ENCODE results near the gene LTBP2.

LTBP2 gene

DNA sequence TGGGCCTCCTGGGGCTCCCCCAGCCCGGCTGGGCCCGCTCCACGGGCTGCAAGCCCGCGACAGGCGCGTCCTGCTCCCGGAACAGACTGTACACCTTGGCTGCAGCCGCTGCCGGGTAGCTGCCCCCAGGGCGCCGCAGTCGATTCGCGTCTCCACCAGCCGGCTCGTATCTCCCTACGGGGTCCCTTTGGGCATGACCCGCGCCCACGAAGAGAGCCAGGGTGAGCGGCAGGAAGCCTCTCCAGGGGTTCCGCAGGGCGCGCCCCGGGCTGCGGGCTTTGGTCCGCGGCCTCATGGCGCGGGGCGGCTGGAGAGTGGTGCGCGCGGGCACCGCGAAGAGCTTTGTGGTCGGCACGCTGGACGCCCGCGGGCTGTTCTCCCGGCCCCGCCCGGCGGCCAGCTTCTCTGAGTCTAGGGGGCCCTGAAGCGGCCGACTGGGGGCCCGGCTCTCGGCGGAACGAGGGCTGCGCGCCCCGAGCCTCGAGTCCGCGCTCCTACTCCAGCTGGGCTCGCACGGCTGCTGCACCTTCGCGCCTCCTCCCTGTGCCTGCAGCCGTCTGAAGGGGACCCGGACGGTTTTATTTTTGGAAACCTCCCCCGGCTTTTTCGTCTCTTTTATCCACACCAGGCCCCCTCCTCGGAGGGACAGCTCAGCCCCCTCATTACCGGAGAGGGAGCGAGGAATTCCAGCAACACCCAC is at the start of gene LTBP2:
Gene LTBP2 (minus strand): TSS at position 588 of the 700 bp plus-strand sequence. CDS start 293 bp downstream, at position 295.
- no peak for DNase-seq

DNA sequence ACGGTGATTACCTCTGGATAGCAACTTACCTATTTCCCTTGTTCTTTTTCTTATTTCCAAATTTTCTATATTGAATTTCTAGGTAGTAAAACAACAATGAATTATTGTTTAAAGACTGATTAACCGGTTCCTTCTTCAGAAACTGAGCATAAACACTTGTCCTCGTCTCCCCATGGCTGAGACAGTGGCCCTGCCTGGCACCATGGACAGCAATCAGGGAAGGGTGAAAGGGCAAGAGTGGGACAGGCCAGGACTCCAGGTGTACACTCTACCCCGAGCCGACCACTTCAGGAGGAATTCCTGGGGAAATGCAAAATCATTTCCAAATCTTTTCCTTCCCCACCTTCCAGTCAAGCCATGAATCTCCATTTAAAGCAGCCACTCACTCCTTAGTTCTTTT is 48.8 kb upstream of the LTBP2 start:
- DNase-seq = no peak

DNA sequence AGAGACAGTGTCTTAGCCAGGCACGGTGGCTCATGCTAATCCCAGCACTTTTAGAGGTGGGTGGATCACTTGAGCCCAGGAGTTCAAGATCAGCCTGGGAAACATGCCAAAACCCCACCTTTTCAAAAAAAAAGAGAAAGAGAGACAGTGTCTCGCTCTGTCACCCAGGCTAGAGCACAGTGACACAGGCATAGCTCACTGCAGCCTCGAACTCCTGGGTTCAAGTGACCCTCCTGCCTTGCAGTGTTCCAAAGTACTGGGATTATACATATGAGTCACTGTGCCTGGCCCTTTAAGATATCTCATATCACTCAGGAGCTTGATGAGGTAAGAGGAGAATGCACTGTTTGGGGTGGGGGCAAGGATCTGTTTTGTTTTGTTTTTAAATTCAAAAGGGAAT is 48.1 kb upstream of the LTBP2 start:
- no peak for DNase-seq

DNA sequence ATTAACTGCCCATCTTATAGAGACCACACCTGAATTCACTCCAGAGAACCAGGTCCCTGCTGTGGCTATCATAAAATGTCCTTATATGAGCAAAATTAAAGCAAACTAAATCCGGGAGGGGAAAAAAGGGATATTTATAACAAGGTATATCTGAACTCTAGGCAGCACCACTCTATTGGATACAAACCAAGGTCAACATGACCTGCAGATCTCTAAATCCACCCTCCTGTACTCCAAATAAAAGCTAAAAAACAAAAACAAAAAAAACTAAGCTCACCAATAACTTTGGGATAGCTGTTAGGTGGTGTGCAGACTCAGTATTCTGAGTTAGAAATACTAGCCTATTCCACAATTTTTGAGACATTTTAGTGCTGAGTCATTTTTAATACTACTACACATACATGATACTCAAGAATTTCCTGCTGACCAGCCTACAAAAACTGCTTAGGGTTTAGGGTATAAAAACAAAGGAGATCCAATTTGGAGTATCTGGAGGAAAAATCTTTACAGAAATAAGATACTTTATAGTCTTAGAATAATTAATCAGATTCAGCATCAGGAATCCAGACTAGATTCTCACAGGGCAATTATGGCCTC is 46.6 kb upstream of the LTBP2 start:
- no peak for DNase-seq

DNA sequence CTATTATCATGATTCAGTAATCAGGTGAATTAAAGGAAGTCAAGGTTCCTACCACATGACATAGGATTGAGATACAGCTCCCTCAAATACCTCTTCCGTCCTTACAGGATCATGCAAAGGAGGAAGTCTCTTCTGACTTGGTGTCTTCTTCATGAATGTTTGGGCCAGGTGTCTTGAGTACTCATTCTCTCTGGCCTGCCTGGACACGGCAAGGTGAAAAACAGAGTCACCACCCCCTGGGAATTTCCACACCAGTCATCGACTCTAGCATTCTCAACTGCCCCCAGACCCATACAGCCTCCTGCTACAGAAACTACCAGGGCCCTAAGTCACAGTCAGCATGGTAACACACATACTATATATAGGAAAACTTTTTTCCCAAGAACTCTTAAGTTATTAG is 44.9 kb upstream of the LTBP2 start:
- no peak for DNase-seq

DNA sequence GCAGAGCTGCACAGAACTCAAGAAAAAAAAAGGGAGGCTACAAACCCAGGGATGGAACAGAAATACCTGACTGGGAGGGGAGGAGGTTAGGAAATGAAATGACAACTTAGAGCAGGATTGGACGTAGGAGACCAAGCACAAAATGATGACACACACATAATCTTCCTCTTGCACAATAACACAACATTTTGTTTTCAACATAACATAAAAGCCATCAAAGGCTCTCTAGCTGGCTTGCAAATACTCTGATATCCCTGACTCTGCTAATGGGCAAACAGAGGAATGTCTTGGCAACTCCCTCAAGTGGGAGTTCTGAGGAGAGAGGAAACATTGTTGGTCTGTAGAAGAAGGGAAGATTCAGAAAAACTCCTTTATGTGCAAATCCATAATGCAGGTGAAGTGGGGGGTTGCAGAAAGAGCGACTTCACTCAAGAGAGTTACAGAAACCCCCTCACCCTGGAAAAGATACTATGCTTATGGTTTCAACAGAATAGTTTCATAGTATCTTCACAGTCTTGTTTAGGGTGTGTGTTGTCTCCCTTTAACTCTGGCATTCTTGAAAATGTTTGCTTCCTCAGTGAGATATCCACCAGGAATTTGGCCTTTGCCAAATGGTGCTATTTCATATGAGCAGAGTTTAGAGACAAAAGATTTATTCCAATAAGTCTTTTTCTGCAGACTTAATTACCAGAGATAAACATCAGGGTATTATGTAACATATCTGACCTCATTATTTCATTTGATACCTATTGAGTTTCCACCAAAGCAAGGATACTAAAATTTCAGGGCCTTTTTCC is 43.8 kb upstream of the LTBP2 start:
- DNase-seq = no peak

DNA sequence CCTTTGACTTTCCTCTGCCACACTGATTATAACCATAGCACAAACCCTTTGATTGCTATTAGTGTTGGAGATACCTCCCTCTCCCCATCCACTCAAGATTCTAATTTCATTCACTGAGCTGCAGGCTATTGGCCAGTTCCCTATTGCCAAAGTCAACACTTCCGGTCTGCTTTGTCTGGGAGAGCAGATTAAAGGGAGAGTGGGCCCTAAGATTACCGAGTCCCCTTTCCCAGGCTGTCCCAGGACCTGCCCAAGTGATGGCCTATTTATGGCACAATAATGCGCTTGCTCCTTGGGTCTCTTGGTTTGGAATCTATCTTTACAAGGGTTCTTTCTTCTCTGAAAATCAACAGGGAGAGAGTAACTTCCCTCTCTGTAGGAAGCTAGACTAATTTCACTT is 42.9 kb upstream of the LTBP2 start:
- DNase-seq = no peak

DNA sequence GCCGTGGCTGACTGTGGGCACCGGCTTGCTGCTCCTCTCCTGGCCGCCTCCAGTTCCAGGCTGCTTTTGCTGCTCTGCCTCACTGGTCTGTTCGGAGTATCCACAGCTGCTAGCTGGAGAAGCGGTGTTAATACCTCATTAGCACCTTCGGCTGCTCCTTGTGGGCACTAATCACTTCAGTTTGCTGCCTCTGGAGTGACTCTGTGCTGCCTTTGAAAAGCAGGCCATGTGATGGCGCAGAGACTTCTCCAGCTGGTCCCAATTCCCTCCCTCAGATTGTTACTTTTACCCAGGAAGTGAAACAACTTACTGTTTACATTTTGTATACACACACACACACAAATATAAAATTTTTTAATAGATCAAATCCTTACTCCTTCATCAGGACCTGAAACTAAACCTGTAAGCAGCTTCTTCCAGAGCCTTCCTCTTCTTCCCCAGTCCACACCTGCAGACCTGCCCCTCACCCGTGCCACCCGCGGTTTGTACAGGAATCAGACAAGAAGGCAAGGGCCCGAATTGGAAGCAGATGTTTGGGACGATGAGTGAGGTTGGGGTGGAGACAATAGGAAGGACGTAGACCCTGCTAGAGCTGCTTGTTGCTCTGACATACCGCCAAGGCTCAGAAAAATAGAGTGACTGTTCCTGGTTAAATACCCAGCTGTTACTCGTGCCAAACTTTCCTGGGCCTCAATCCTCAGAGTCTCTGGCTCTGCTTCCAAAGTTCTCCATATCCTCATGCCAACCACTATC is 41.5 kb upstream of the LTBP2 start:
- DNase-seq = no peak

DNA sequence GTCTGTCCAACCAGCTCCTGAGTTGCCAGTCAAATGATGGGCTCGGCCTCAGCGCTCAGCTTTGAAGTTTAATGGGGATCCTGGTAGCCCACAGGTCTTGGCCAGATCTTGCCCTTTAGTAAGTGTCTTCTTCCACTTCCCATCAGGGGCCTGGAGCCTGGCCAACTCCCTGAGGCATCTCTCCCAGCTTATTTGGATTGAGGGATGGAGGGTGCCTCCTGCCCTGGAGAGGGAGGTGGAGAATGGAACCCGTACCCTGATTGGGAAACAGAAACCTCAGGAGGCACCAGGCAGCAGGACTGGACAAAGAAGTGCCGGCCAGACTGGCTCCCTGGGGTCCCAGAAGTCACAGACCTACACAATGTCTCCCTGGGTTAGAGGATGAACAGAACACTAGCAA is 40.5 kb upstream of the LTBP2 start:
- no peak for DNase-seq

DNA sequence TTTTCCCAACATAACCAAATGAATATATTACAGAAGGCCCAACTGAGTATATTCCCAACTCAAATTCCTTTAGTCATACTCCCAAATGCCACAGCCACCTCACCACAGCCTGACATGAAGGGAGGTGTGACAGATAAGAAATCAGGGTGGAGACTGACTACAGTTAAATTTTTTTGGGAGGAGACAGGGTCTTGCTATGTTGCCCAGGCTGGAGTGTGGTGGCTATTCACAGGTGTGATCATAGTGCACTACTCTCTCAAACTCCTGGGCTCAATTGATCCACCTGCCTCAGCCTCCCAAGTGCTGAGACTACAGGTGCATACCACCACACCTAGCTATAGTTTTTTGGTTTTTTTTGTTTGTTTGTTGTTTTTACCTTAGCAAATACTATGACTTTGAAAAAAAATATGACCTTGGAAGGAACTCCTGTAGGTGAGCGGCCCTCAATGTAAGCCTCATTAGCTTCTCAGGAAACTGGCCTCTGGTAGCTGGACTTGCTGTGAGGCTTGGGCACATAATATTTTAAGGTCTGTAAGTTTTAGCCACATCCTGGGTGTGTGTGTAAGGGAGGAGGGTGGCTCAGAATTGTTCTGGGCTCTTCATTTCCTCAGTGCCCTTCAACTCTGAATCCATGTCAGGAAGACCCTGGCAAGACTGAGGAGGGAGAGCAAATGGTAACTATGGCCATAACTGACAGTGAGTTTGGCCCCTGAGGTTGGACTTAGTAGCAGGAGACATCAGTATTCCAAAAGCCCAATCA is 39.1 kb upstream of the LTBP2 start:
- DNase-seq = no peak

DNA sequence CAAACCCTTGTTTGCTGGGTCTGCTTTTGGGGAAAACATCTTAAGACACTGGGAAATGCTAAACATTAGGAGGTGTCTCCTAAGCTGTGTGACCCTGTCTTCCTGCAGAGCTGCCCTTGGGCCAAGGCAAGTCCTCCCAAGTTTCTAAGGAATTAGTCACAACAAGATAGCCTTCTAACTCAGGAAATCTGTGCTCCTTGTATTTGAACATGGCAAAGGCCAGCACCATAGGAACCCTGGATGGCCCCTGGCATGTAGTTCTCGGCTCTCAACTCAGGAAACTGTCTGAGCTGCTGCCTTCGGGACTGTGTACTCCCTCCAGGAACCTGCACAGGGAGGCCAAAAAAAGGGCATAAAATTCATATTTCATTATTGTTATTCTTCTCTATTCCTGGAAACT is 37.6 kb upstream of the LTBP2 start:
- DNase-seq = no peak

DNA sequence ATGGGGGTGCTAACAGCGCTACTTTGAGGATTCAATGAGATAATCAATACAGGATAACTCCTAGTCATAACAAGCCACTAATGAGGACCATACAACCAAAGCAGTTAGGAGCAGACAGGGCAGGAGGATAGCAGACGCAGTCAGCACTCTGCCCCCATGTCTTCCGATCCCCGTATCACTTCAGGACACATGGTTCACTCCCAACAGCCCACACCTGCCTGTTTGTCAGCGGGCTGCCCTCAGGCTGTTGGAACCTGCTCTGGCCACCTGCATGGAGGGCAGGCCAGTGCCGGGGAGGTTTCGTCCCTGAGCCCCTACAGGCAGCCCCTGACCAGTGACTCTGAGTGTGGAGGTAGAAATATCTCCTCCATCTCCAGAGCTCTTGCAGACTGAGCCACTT is 37.1 kb upstream of the LTBP2 start:
- DNase-seq = no peak

DNA sequence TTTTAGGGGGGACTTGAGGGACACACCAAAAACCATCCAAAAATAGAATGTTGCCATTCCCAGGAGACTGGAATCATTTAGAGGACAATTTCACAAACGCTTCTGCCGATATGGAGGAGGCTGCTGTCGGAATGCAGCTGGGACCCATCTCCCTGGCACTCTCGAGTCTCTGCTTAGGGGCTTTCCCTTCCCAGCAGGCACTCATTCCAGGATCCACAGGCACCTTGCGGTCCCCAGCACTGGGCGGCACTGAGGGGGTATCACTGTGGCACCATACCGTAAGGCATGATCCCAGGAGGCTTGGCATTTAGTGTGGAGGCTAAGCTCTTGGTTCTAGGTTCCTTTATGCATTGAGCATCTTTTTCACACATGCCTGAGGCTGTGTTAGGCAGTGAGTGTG is 36.6 kb upstream of the LTBP2 start:
- DNase-seq = no peak

DNA sequence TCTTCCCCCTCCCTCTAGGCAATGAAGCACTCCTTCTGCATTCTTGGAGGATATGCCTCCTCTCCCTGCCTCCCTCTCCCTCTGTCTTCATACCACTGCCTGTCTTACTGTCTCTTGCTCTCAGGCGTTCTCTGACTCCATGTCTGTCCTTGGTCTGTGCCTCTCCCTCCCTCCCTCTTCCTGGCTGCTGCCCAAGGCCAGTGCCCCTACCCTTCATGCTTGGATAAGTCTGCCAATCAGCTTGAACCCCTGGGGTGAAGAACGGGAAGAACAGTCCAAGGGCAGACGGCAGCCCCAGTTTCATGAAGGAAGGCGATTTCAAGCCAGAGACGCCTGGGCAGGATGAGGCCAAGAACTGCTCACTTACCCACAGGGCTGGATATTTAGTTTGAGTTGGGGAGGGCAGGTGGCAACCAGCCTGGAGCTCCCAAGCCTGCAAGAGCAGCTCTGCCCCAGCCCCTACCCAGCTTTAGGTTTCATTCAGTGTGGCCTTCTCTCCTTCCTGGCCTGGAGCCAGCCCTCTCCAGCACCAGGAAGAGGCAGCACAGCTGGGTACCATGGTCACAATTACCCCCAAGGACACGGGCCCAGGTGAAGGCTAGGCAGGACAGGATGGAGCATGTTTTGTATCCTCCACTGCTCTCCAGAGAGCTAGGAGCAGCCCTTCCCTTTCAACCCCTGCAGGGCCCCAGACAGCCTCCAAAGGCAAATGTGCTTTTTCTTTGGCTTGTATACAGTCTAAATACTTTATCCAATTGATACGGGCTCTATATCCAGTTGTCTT is 35.8 kb upstream of the LTBP2 start:
- peak; percentile 79 to 84 for DNase-seq

DNA sequence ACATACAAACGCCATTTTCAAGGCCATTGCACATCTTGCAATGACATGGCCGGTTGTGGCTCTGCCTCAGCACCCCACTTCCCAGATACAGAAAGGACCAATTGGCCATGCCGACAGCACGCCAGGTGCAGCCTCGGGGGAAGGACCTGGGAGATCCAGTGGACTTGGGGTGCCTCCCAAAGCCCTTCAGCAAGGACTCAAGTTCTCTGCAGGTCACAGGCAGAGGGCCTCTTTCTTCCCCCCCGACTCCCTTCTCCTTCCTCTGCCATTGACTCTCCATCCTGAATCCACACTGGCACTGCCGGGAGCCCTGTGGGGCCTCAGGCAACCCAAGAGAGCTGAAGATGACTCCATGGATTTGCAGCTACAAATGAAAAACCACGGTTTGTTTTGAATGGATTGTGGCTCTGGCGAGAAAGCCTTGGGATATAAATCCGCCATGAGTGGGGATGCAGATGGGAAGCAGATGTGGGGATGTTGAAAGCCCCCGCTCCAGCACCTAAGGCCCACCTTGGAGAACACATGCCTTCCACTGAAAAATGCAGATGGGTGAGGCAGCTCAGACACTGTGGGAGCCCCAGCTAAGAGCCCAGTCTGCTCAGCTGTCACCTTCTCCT is 35.1 kb upstream of the LTBP2 start:
- DNase-seq = no peak

DNA sequence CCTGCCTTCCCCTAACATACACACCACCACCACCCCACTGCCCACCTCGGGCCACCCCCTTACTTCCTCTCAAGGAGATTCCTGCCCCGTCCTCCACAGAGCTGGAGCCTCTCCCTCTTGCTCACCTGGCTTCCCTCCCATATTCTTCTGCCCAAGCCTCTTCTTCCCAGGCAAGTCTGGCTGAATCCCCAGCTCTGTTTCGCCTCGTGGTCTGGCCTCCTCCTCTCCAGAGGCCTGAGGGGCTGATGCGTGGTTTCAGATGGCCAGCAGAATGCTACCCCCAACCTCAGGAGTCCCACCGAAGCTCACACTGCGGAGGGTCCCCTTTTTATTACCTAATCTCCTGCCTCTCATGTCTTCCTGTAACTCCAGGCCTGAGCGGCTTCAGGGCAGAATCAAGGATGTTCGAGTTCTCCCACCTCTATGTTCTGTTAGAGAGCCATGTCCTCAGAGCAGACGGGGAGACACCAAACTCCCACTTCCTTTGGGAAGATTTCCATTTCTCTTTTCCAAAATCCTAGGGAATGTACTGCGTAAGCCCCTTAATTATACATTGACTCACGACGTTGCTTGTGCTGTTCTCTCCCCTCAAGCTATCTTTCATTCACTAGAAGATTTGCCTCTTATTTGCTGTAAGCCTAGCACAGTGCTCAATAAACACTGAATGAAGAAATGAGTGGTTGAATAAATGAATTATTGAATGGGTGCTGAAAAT is 33.9 kb upstream of the LTBP2 start:
- DNase-seq = no peak

DNA sequence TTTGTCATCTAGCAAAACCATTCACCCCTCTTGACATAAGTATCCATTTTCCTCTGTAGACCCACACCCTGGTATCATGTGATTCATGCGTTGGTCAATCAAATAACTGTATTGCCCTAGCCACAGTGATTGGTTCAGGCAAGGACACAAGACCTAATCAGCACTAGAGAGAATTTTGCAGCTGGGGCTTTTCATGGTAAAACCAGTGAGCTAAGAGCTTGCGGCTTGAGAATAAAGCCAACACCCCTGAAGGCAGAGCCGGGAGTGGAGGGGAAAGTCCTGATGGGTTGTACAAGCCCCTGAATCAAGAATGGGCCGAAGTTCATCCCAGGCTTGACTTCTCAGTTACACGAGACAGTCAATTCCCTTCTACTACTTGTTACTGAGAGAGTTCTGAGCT is 33.2 kb upstream of the LTBP2 start:
- DNase-seq = no peak

DNA sequence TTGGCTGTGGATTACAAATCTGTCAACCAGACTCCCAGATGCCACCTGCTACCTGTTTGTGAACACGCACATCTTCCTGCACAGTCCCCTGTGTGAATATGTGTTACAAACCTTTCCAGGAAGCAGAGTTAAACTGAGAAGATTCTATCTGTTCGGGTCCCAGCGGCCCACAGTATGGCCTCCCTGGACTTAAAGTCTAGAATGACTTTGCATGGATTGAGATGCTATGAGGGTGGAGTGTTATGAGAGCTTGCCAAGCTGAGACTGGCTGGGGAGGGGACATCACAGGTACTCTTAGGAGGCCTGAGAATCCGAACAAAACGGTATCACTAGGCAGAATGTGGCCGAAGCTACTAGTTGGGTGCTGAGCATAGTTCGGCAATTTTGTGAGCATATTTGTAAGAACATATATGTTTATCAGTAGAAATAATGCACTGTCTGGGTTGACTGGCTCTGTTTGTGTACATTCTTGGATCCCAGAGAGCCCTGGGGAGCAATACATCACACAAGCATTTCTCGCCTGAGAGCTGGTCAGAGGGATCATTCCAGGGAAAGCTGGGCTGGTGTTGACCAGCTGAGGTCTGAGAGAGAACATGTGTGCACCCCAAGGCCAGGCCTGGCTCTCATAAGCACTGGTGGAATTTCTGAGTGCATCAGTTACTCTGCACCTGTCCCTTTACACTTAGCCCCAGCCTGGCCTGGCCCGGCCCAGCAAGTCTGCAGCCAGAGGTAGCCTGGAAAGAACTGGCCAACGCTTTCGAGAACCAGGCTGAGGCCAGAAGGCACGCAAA is 29.8 kb upstream of the LTBP2 start:
- no peak for DNase-seq

DNA sequence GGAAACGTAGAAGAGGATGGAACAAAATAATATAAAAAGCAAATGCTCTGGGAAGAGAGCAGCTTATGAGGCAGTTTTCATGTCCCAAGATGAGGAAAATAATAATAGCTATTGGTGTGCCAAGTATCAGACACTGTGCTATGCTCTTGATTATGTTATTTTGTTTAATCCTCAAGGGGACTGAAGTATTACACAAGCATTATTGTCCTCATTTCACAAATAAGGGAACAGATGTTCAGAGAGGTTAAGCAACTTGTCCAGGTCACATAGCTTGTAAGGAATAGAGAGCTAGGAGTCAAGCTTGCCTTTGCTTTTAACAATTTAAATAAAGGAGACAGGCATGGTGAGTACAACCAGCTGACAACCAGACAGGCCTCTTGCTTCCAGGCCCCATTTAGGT is 26.9 kb upstream of the LTBP2 start:
- DNase-seq = no peak

DNA sequence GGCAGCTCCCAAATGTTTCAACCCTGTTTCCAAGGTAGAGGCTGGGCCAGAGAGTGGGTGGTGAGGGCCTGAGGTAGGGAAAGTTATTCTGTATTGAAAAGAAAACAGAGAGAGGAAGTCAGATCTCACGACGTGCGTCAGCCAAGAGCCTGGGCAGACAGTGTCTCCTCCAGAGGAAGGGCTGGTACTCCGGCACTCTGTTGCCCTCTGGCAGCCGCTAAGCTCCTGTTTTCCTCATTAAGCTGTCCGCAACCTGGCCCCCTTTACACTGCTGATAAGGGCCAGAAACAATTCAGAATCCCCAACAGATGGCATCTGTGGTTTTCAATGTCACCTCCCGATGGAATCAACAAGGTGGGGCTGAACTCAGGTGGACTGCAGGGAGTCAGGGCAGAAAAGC is 26.0 kb upstream of the LTBP2 start:
- no peak for DNase-seq

All from NCI-H187 (cell line).